ENCODE results near the gene KRTAP10-12.
A peak's percentile ranks its signal among the peaks of the same experiment; 100 is the strongest.
"Not testable (repeated sequence)": the region's sequence is repeated elsewhere in the genome, so short reads cannot be mapped to it uniquely, and the experiment has no call there.

KRTAP10-12 gene

DNA sequence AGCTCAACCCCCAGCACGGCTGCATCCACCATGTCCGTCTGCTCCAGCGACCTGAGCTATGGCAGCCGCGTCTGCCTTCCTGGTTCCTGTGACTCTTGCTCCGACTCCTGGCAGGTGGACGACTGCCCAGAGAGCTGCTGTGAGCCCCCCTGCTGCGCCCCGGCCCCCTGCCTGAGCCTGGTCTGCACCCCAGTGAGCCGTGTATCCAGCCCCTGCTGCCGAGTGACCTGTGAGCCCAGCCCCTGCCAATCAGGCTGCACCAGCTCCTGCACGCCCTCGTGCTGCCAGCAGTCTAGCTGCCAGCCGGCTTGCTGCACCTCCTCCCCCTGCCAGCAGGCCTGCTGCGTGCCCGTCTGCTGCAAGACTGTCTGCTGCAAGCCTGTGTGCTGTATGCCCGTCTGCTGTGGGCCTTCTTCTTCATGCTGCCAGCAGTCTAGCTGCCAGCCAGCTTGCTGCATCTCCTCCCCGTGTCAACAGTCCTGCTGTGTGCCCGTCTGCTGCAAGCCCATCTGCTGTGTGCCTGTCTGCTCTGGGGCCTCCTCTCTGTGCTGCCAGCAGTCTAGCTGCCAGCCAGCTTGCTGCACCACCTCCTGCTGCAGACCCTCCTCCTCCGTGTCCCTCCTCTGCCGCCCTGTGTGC is at the start of gene KRTAP10-12:
KRTAP10-12 (plus strand) TSS at position 1 of the 639 bp plus-strand sequence; CDS start at position 31, 30 bp downstream.
- not testable (repeated sequence) for DNase-seq

GRCh38 chr21:44647222-44647552 is 49.8 kb upstream of the KRTAP10-12 start:
- DNase-seq = no peak

GRCh38 chr21:44648557-44649311 is 48.2 kb upstream of the KRTAP10-12 start:
- DNase-seq = no peak

DNA sequence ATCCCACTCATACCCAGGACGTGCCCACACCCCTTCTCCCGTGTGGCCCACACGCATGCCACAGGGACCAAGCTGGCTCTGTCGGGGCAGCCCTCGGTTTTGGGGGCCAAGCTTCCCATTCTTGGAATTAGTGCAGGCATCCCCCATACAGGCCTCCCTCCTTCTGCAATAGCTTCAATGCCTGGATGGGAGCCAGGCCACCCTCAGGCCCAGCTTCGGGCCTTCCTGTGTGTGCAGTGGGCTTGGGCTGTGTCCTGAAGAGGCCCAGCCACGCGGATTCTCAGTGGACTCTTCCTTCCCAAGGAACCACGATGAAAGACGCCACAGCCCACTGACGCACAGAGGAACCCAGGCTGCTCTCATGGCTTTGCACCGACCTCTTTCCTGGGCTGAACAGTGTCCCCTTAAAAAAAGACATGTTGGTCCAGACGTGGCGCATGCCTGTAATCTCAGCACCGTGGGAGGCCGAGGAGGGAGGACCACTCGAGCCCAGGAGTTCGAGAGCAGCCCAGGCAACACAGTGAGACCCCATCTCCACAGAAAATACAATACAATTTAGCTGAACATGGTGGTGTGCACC is 47.4 kb upstream of the KRTAP10-12 start:
- DNase-seq = no peak

GRCh38 chr21:44650265-44650972 is 46.6 kb upstream of the KRTAP10-12 start:
- DNase-seq = no peak

DNA sequence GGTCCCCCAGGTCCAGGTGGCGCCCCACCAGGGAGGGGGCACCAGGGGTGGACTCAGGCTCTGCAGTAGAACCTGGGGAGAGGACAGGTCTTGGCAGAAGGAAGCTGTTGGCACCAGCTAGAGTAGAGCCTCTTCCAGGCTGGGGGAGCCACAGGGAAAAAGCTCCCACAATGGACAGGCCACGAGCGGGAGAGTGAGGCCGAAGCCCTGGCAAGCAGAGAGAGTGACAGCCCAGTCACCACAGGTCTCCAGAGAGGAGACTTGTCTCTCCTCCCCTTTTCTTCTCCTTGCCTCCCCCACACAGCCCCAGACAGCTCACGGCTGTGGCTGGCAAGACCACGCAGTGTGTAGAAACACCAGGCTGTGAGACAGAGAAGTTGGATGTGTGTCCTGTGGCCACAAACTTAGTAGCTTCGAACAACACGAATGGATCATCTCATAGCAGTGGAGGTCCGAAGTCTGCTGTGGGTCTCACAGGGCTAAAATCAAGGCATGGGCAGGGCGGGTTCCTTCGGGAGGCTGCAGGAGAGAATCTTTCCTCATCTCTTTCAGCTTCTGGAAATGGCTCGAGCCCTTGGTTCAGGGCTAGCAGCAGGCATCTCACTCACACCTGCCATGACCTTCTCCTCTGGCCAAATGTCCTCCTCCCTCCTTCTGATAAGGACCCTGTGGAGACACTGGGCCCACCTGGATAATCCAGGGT is 45.8 kb upstream of the KRTAP10-12 start:
- no peak for DNase-seq

DNA sequence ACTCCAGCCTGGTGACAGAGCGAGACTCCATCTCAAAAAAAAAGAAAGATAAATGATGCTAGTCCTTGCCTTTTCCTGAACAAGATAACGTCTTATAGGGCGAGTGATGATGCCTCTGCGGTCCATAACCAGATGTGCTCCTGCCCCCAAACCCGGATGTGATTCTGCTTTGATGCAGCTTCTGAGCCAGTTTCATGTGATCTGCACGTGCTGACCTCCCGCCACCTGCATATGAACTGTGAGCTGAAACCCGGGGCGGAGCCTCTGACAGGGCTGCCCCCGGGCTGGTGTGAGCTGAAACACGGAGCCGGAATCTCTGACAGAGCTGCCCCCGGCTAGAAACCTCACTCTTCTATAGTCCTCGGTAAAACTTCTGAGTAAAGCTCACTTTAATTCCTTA is 43.8 kb upstream of the KRTAP10-12 start:
- DNase-seq = no peak

GRCh38 chr21:44653656-44654575 is 43.1 kb upstream of the KRTAP10-12 start:
- peak; percentile 76 to 79 for DNase-seq

GRCh38 chr21:44654576-44655175 is 42.3 kb upstream of the KRTAP10-12 start, which contains the start of gene KRTAP12-4:
Gene KRTAP12-4, minus strand, starts transcription at chr21:44654659. Its CDS starts 45 bp downstream, at chr21:44654614.
- peak in 1 of 2 donors; percentile 20 for DNase-seq

DNA sequence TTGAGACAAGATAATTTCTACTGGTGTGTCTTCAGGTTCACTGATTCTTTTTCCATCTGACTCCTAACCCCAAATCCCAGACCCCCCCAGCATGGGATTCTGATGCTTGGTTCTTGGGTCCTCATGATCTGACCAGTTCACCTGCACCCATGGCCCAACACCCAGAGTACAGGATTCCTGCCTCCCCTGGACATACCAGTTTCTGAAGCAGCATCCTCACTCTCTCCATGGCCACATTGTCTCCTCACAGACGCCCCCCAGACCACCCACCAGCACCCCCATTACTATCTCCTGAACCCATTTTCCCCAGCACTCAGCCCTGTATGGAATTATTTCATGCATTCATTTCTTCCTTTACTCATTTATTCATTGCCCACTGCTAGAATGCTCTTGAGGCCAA is 40.1 kb upstream of the KRTAP10-12 start:
- DNase-seq = no peak

- peak; percentile 68 to 84 for DNase-seq
Observed at GRCh38 chr21:44657635-44658540, 39.1 kb upstream of the KRTAP10-12 start, which contains the start of gene KRTAP12-3. Gene KRTAP12-3, plus strand, starts transcription at chr21:44657932. Its CDS starts 48 bp downstream, at chr21:44657980.

GRCh38 chr21:44658541-44658910 is 38.4 kb upstream of the KRTAP10-12 start:
- no peak for DNase-seq

DNA sequence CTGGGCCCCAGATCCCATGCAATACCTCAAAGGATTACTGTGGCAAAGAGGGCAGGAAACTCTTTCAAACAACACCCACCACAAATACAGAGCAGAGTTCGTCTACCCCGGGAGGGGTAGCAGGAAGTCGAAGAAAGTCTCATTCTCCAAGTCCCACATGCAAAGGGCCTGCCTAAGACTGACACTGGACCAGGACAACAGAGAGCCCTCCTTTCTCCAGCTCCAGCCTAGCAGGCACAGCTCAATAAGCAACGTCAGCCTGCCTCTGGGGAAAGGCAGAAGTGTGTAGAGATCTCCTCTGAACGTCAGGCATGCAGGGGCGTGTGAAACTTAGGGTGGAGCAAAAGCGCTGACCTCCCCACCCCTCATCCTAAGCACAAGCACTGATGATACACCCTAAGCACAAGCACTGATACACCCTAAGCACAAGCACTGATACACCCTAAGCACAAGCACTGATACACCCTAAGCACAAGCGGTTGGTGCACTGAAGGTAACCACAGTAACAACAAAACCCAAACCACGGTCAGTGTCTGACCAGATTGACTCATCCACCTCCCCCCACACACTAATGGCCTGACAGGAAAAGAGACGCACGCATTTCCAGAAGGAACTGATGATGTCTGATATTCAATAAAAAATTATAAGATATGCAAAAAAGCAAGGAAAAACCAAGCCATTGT is 37.9 kb upstream of the KRTAP10-12 start:
- DNase-seq = peak in 1 of 2 donors; percentile 46

- not testable (repeated sequence) for DNase-seq
Observed at GRCh38 chr21:44661567-44661966, 35.4 kb upstream of the KRTAP10-12 start.

DNA sequence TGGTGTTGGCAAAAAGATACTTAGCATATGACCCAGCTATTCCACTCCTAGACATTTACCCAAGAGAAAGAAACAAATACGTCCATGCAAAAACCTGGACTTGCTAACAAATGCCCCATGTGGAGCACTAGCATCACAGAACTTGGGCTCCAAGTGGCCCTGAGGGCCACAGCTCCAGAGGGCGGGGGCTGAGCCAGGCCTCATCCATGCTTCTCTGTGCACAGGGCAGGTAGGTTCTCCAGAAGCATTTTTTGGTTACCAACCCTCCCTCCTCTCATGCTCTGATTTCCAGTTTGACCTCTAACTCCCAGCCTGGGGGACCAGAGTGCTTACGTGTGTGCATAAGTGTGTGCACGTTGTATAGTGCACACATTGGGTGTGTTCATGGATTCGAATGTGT is 32.3 kb upstream of the KRTAP10-12 start:
- DNase-seq = no peak

GRCh38 chr21:44666401-44667320 is 30.3 kb upstream of the KRTAP10-12 start, which contains the start of gene KRTAP12-2:
Gene KRTAP12-2, minus strand, starts transcription at chr21:44666927. Its CDS starts 41 bp downstream, at chr21:44666886.
- no peak for DNase-seq

DNA sequence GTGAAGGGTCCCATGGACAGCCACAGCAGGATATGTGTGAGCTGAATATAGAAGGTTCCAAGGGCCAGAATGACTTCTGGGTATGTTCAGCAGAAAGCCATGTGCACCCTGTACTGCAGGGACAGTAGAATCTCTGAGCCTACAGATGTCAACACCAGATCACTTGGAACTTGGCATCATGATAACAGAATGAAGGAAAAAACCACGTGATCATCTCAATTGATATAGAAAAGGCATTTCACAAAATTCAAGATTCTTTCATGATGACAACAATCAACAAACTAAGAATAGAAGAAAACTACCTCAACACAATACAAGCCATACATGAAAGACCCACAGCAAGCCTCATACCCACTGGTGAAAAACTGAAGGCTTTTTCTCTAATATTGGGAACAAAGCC is 29.4 kb upstream of the KRTAP10-12 start:
- DNase-seq = no peak
